PFSK-1 (cell line): ENCODE results near the gene COQ9.

Source experiments
- POLR2AphosphoS5 ChIP-seq: IDR thresholded peaks from 2 replicates; pipeline ENCODE4 v1.6.1; 2012; ENCODE audit warnings: low read depth, mild to moderate bottlenecking, control low read depth, low read length, moderate library complexity
- SIN3A ChIP-seq: IDR thresholded peaks from 2 replicates; pipeline ENCODE4 v1.6.1; 2012; ENCODE audit warnings: mild to moderate bottlenecking, low read length, moderate library complexity, borderline replicate concordance; ENCODE audit not compliant: insufficient read depth
- TAF1 ChIP-seq: IDR thresholded peaks from 2 replicates; pipeline ENCODE4 v1.6.1; 2012; ENCODE audit warnings: low read length, control low read depth, borderline replicate concordance; ENCODE audit not compliant: insufficient read depth
- TF ChIP-seq, protein P1 (sequence below), 2 experiments: IDR thresholded peaks; 2 replicates each; pipeline versions ENCODE4 v1.6.1 to v1.8.0; 2011 to 2012; ENCODE audit warnings: low read depth in 2 of 2, low read length in 2 of 2, control low read depth in 1 of 2, inconsistent platforms in 1 of 2, mild to moderate bottlenecking in 1 of 2, moderate library complexity in 1 of 2; ENCODE audit not compliant: insufficient read depth in 1 of 2

DNA sequence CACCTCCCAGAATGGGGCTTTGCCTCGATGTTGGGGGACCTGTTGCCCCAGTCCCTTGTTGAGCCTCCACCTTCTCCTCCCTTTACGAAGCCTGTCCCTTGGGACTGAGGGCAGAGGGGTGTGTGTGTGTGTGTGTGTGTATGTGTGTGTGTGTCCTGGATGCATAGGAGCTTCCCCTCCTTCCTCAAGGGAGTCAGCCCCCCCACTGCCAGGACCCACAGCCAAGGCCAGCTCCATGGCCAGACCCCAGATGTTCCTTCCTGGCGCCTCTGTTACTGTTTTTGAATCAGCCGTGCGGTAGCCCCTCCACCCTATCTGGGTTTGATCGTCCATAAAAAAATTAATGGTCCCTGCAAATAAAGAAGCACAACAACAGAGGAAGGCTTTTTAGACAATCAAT, 56.7 kb downstream of the COQ9 start:
- no peak for TF ChIP-seq SIN3A
- TF ChIP-seq, protein P1, sequence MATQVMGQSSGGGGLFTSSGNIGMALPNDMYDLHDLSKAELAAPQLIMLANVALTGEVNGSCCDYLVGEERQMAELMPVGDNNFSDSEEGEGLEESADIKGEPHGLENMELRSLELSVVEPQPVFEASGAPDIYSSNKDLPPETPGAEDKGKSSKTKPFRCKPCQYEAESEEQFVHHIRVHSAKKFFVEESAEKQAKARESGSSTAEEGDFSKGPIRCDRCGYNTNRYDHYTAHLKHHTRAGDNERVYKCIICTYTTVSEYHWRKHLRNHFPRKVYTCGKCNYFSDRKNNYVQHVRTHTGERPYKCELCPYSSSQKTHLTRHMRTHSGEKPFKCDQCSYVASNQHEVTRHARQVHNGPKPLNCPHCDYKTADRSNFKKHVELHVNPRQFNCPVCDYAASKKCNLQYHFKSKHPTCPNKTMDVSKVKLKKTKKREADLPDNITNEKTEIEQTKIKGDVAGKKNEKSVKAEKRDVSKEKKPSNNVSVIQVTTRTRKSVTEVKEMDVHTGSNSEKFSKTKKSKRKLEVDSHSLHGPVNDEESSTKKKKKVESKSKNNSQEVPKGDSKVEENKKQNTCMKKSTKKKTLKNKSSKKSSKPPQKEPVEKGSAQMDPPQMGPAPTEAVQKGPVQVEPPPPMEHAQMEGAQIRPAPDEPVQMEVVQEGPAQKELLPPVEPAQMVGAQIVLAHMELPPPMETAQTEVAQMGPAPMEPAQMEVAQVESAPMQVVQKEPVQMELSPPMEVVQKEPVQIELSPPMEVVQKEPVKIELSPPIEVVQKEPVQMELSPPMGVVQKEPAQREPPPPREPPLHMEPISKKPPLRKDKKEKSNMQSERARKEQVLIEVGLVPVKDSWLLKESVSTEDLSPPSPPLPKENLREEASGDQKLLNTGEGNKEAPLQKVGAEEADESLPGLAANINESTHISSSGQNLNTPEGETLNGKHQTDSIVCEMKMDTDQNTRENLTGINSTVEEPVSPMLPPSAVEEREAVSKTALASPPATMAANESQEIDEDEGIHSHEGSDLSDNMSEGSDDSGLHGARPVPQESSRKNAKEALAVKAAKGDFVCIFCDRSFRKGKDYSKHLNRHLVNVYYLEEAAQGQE (IDR thresholded peaks at IDR 0.05; ENCODE audit: insufficient read depth in 1 of 2, low read depth in 2 of 2, low read length in 2 of 2), result no peak
- TF ChIP-seq TAF1, result no peak
- TF ChIP-seq POLR2AphosphoS5, result no peak
